ENCODE measurements around the gene COL4A1.
"Not testable (repeated sequence)": the region's sequence is repeated elsewhere in the genome, so short reads cannot be mapped to it uniquely, and the experiment has no call there.

The COL4A1 gene

GRCh38 chr13:110323172-110323891 lies 16.4 kb upstream of the COL4A1 start:
- DNase-seq: no peak

GRCh38 chr13:110322828-110323171 lies 15.8 kb upstream of the COL4A1 start:
- DNase-seq: no peak

GRCh38 chr13:110322126-110322827 lies 15.3 kb upstream of the COL4A1 start:
- no peak for DNase-seq

- not testable (repeated sequence) for DNase-seq
These were observed 14.6 kb upstream of the COL4A1 start for GRCh38 chr13:110321573-110321972.

- no peak for DNase-seq
These were observed 13.7 kb upstream of the COL4A1 start for GRCh38 chr13:110320645-110321044.

- DNase-seq: peak; percentile 39 to 74
These were observed 13.0 kb upstream of the COL4A1 start for GRCh38 chr13:110319774-110320509.

- DNase-seq: no peak
These were observed 12.4 kb upstream of the COL4A1 start for GRCh38 chr13:110319397-110319773.

- no peak for DNase-seq
These were observed 12.0 kb upstream of the COL4A1 start for GRCh38 chr13:110318920-110319319.

GRCh38 chr13:110317496-110318195 lies 10.7 kb upstream of the COL4A1 start:
- DNase-seq: no peak

GRCh38 chr13:110317093-110317492 lies 10.1 kb upstream of the COL4A1 start:
- no peak for DNase-seq

- no peak for DNase-seq
These were observed 9.2 kb upstream of the COL4A1 start for GRCh38 chr13:110316196-110316595.

GRCh38 chr13:110314516-110315245 lies 7.7 kb upstream of the COL4A1 start:
- DNase-seq: no peak

- DNase-seq: not testable (repeated sequence)
These were observed 6.8 kb upstream of the COL4A1 start for GRCh38 chr13:110313733-110314132.

- DNase-seq: not testable (repeated sequence)
These were observed 6.3 kb upstream of the COL4A1 start for GRCh38 chr13:110313261-110313660.

GRCh38 chr13:110312339-110313031 lies 5.5 kb upstream of the COL4A1 start:
- DNase-seq: no peak

- no peak for DNase-seq
These were observed 4.7 kb upstream of the COL4A1 start for GRCh38 chr13:110311443-110312338.

GRCh38 chr13:110310541-110311442 lies 3.8 kb upstream of the COL4A1 start:
- DNase-seq: no peak

- DNase-seq: no peak
These were observed 2.9 kb upstream of the COL4A1 start for GRCh38 chr13:110309661-110310524.

Data from SW 1271 (cell line).